HG02642 (cell line): ENCODE results near the gene SIRT2.
"Not testable (repeated sequence)": the region's sequence is repeated elsewhere in the genome, so short reads cannot be mapped to it uniquely, and the experiment has no call there.

Source experiments
- ATAC-seq: cut with Tn5 transposase; IDR thresholded peaks from one replicate; pipeline ENCODE4 v1.9.1; 2021; ENCODE audit warnings: mild to moderate bottlenecking; ENCODE audit not compliant: unreplicated experiment, poor library complexity

The SIRT2 gene

GRCh38 chr19:38900743-38901190 is 1.3 kb upstream of the SIRT2 start:
- ATAC-seq = no peak

DNA sequence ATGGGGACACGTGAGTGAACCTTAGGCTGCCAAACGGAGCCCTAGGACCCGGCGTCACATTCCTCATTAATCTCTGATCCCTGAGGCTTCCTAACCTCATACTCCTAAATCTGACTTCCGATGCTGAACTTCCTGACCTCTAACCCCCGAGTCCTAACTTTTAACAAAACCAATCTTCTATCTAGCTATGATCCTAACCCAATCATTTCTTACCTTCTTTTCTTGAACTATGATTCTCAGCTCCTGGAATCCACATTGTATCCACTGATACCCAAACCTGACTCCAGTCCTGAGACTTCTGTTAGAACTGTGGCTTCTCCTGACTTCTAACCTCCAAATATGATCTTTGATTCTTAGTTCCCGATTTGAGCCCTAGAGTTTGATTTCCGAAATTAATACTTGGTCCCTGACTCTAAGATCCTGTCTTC is 798 bp upstream of the SIRT2 start:
- no peak for ATAC-seq

DNA sequence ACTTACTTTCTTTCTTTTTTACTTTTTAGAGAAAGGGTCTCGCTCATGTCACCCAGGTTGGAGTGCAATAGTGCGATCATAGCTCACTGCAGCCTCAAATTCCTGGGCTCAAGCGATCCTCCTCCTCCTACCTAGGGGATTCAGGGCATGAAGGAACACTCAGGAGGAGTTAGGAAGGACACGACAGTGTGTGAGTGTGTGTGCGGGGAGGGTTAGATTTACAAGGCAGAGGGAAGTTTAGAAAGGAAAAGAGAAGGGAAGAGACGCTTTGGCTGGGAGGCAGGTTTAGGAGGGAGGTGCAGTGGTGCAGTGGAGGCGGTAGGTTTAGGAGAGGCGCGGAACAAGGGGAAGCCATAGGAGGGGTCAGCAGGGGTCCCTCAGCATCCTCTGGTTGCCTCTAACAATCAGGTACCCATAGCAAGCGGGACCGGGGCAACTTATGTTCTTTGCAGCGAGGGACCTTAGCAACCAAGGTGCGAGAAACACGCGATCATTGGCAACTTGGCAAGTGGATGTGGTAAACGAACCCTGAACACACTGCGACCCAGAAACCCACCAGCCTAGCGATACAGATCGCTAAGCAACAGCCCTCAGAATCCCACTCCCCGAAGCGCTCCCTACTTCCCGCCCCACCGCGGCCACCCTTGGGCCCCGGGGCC is 501 bp downstream of the SIRT2 start:
- no peak for ATAC-seq

DNA sequence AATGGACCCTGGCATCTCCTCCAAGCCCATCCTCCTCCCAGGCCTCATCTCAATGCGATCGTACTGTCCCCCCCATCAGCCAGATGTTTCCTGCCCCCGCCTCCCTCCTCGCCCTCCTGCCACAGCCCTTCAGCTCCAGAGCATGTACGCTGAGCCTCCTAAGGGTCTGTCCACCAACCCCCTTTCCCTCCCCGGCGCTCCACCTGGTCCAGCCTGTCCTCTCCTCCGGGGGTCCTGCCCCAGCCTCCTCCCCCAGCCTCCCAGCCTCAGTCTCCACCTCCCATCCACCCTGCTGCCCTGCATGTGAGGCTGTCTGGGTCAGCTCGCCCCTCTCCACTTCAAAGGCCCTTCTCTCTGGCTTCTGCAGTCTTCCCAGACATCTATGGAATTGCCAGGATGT is 4.5 kb downstream of the SIRT2 start:
- no peak for ATAC-seq

DNA sequence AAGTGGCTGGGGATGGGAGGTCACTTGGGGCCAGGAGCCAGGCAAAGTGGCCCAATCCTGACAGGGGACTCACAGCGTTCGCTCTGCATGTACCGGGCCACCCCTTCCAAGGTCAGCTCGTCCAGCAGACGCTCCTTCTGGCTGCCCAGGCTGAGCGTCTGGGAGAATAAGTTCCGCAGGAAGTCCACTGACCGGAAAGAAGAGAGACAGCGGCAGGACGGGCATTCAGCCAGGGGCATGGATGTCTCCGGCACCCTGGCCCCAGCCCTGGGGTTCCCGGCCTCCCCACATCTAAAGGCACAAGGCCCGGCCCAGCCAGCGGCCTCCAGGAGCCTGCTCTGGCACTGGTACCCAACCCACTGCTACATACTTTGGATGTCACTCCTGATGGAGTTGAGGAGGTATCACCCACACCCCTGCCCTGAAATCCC is 6.1 kb downstream of the SIRT2 start:
- no peak for ATAC-seq

GRCh38 chr19:38892841-38893240 is 6.6 kb downstream of the SIRT2 start:
- ATAC-seq = no peak

DNA sequence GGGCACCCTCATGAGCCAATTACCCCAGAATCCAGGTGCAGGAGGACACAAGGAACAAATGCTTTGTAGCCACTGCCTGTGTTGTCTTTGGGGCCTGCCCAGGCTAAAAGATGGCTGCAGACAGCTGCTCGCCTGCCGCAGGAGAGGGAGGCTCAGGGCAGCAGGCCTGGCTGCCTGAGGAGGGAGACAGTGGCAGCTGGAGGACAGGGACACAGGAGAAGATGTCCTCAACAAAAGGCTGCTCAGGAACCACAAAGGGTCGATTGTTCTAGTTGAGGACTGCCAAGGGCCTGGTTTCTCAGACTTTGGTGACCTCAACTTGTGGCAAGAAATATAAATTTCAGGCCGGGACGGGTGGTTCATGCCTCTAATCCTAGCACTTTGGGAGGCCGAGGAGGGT is 7.6 kb downstream of the SIRT2 start:
- no peak for ATAC-seq

DNA sequence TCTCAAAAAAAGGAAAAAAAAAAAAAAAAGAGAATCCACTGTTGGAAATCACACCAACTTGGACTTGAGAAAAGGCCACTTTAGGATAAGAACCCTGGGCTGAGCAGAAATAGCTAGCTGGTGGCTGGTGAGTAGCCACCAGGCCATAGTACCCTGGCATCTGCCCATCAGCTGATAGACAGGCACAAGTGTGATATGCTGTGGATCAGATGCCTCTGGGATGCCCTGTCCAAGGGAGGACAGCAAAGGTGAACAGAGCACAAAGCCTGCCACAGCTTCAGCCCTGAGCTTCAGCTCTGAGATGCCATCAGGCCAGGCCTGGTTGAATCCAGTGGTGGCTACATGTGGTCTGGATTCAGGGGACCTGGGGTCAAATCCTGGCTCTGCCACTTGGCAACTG is 8.7 kb downstream of the SIRT2 start:
- no peak for ATAC-seq

- ATAC-seq = no peak
Observed at GRCh38 chr19:38889803-38890202, 9.6 kb downstream of the SIRT2 start.

DNA sequence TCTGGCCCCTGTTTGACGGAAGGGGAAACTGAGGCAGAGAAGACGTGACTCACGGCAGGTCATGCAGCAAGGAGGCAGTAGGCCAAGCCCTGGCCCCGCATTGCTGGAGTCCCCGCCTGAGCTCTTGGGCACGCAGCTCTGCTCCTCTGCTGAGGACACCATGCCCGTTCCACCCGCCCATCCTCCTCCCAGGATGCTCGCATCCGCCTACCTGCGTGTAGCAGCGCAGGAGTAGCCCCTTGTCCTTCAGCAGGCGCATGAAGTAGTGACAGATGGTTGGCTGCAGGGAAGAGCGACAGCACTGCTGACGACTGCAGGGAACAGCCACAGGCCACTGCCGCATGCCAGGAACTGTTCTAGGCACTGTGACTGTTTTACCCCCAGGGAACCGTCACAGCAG is 10.5 kb downstream of the SIRT2 start:
- no peak for ATAC-seq

DNA sequence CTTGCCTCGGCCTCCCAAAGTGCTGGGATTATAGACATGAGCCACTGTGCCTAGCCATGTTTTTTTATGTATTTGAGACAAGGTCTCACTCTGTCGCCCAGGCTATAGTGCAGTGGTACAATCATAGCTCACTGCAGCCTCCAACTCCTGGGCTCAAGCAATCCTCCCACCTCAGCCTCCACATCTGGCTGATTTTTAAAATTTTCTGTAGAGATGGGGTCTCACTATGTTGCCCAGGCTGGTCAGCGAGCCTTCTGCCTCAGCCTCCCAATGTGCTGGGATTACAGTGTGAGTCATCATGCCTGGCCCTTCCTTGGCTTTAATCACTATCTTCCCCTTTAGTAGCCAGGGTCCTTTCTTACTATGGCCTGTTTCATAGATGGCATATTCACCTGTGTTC is 14.7 kb downstream of the SIRT2 start:
- not testable (repeated sequence) for ATAC-seq

DNA sequence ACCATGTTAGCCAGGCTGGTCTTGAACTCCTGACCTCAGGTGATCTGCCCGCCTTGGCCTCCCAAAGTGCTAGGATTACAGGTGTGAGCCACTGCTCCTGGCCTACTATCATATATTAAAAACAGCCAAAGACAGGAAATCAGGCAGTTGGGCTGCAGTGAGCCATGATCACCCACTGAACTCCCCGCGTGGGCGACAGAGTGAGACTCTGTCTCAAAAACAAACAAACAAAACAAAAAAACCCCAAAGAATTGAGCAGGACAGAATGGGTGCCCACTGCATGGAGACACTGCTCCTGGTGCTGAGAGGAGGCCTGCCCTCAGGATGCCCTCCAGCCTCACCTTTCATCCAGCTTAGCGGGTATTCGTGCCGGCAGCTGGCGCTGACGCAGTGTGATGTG is 16.1 kb downstream of the SIRT2 start:
- no peak for ATAC-seq

GRCh38 chr19:38880882-38881609 is 18.4 kb downstream of the SIRT2 start:
- no peak for ATAC-seq

DNA sequence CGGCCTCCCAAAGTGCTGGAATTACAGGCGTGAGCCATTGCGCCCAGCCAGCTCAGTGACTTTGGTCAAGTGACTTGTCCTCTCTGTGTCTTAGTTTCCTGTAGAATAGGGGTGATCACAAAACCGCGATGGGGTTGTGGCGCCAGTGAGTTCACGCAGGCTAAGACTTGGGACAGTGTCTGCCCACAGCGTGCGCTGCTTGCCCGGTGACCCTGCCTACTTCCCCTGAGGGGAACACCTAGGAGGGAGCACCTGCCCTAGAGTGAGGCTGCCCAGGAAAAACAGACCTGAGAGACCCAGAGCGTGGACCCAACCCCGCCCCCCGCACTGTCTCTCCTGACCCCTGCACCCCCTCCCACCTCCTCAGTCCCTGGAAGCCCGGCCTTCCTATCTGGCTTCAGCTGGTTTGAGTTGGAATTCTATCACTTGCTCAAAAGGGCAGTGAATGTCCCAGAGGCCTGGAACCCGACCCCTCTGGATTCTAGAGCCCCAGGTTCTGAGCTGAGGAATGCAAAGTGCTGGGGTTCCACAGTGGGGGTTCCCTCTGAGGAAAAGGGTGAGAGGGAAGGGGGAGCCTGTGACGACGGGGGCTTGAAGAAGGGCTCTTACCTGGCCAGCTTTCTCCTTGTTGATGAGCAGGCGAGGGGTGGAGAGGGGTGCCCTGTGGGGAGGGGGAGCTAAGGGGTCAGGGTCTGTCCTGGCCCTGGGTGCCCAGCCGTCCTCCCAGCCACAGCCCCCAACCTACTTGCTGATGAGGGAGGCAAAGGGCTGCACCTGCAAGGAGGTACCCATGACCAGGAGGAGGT is 19.1 kb downstream of the SIRT2 start:
- ATAC-seq = no peak

DNA sequence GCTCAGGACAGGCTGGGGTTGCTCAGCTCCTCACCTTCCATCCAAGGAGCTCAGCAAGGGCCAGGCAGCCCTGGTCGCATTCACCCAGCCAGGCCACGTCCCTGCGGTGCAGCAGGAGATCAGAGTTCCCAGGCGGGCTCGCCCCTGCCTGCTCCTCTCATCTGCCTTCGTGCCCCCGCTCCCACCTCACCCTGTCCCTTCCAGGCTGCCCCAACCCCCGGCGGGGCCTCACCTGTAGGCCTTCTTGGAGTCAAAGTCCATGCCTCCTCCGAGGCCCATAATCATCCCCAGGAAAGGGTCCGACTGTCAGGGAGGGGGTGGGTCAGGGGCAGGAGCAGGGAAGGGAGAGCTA is 20.0 kb downstream of the SIRT2 start:
- ATAC-seq = no peak

GRCh38 chr19:38878575-38879399 is 20.6 kb downstream of the SIRT2 start:
- ATAC-seq = peak; percentile 17

DNA sequence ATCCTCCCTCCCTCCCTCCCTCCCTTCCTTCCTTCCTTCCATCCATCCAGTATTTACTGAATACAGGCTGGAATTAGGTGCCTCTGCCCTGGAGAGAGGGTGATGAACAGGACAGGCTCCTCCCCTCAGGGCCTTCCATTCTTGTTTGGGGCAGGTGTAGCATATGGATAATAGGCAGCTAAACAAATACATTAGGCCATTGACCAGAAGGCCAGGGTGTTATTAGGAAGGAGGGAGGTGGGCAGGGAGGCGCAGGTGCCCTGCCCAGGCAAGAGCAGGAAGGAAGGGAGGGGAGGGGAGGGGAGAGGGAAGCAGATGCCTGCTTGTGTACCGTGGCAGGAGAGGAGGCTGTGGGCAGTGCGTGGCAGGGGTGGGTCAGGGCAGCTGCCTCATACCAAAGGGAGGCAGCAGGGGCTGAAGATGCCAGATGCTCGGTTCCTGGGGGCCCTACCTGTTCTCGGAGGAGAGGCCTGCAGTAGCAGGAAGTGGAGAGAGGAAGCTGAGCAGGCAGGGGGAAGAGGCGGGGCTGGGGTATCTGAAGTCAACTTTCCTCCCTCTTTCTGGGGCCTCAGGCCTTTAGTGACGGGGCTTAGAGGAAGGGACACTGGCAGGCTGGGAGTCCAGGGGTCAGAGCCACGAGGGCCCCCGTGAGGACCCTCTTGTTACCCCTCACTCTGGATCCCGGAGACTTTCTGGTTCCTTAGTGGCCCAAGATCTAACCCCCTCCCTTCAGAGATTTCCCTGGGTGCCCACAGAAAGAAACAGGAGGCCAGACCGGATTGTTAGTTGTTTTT is 21.4 kb downstream of the SIRT2 start, which contains the start of gene RINL:
Gene RINL, minus strand, starts transcription at position 495 of the 794 bp plus-strand sequence. CDS start 1,533 bp downstream, outside the sequence.
- ATAC-seq = peak; percentile 63

GRCh38 chr19:38875656-38876395 is 23.6 kb downstream of the SIRT2 start:
- ATAC-seq = no peak

DNA sequence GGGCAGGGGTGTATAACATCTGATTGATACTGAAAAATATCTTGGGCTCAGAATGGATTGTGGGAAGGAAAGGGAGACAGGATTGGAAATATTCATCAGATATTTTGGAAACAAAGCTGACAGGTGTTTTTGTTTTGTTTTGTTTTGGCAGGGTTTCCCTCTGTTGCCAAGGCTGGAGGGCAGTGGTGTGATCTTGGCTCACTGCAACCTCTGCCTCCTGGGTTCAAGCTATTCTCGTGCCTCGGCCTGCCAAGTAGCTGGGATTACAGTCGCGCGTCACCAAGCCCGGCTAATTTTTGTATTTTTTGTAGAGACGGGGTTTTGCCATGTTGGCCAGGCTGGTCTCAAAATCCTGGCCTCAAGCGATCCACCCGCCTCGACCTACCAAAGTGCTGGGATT is 26.0 kb downstream of the SIRT2 start:
- not testable (repeated sequence) for ATAC-seq
